ENCODE measurements around the gene ECM1. TPM values are rescaled to one million over a fixed set of nuclear protein-coding genes. Genes with fewer than 3 reads are reported as not detected.
A peak's percentile ranks its signal among the peaks of the same experiment; 100 is the strongest.

Gene ECM1
- total RNA-seq = 438 TPM

- ATAC-seq = peak; percentile 82
Observed at GRCh38 chr1:150507912-150508864, at the start of gene ECM1. TSS of gene ECM1 (plus strand) at chr1:150508109. CDS start at chr1:150508210, 101 bp downstream.

GRCh38 chr1:150464422-150464826, 43.5 kb upstream of the ECM1 start:
- peak; percentile 71 for ATAC-seq

- no peak for ATAC-seq
Observed at GRCh38 chr1:150466964-150467363, 40.9 kb upstream of the ECM1 start.

GRCh38 chr1:150469291-150469690, 38.6 kb upstream of the ECM1 start:
- ATAC-seq = no peak

- no peak for ATAC-seq
Observed at GRCh38 chr1:150472601-150473200, 35.2 kb upstream of the ECM1 start.

GRCh38 chr1:150473659-150474058, 34.2 kb upstream of the ECM1 start:
- ATAC-seq = no peak

- no peak for ATAC-seq
Observed at GRCh38 chr1:150474869-150475268, 33.0 kb upstream of the ECM1 start.

GRCh38 chr1:150476754-150477153, 31.2 kb upstream of the ECM1 start:
- ATAC-seq = no peak

GRCh38 chr1:150477320-150477719, 30.6 kb upstream of the ECM1 start:
- ATAC-seq = peak; percentile 94

GRCh38 chr1:150477733-150478132, 30.2 kb upstream of the ECM1 start:
- peak; percentile 92 for ATAC-seq

GRCh38 chr1:150479370-150479769, 28.5 kb upstream of the ECM1 start:
- no peak for ATAC-seq

GRCh38 chr1:150479927-150480352, 28.0 kb upstream of the ECM1 start:
- no peak for ATAC-seq

- peak; percentile 69 for ATAC-seq
Observed at GRCh38 chr1:150484431-150484830, 23.5 kb upstream of the ECM1 start.

GRCh38 chr1:150484861-150485260, 23.0 kb upstream of the ECM1 start:
- ATAC-seq = peak; percentile 30

- ATAC-seq = peak; percentile 99
Observed at GRCh38 chr1:150486966-150487762, 20.7 kb upstream of the ECM1 start, which contains the start of gene TARS2. TSS of gene TARS2 (plus strand) at chr1:150487419. CDS start at chr1:150487451, 32 bp downstream.

- ATAC-seq = no peak
Observed at GRCh38 chr1:150487763-150488115, 20.2 kb upstream of the ECM1 start.

GRCh38 chr1:150493175-150493574, 14.7 kb upstream of the ECM1 start:
- peak; percentile 94 for ATAC-seq

- no peak for ATAC-seq
Observed at GRCh38 chr1:150498342-150498741, 9.6 kb upstream of the ECM1 start.

GRCh38 chr1:150505431-150505830, 2.5 kb upstream of the ECM1 start:
- ATAC-seq = no peak

- no peak for ATAC-seq
Observed at GRCh38 chr1:150508982-150509381, 1.1 kb downstream of the ECM1 start.

- no peak for ATAC-seq
Observed at GRCh38 chr1:150511551-150511950, 3.6 kb downstream of the ECM1 start.

- no peak for ATAC-seq
Observed at GRCh38 chr1:150511985-150512660, 4.2 kb downstream of the ECM1 start.

Measured in esophagus mucosa (tissue), 1 donor.